ENCODE data around the gene SPEM2. TPM values are rescaled to one million over a fixed set of nuclear protein-coding genes. Genes with fewer than 3 reads are reported as not detected.
A peak's percentile ranks its signal among the peaks of the same experiment; 100 is the strongest.

Gene SPEM2
- total and polyA plus RNA-seq, 4 donors = not detected

DNA sequence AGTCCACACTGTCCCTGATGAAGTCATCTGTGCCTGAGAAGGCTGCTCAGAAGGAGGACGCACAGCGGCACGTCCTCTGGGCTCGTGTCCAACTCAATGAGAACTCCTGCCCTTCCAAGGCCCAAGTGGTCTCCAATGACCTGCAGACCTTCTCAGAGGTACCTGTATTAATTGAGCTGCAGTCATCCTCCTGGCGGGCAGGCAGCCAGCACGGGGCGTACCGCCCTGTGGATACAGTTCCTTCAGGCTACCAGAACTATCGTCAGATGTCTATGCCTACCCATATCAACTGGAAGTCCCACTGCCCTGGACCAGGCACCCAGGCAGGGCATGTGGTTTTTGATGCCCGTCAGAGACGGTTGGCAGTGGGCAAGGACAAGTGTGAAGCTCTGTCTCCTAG, 6.9 kb downstream of the SPEM2 start:
- no peak for DNase-seq (ENCODE audit: low spot score)
- H3K27ac ChIP-seq (ENCODE audit: low read depth in 1 of 2, low read length in 2 of 2) = no peak overlapping the region
- TF ChIP-seq FOXA1 (IDR thresholded peaks at IDR 0.05) (no peak), YY1 (IDR thresholded peaks at IDR 0.05) (no peak), RXRA (IDR thresholded peaks at IDR 0.05) (no peak), NR2F2 (IDR thresholded peaks at IDR 0.05) (no peak), RAD21 (IDR thresholded peaks at IDR 0.05) (no peak), HNF4A (conservative IDR thresholded peaks at IDR 0.05) (no peak), SP1 (IDR thresholded peaks at IDR 0.05) (no peak), GABPA (IDR thresholded peaks at IDR 0.05 in 1 of 2, conservative IDR thresholded peaks at IDR 0.05 in 1 of 2) (no peak), JUND (IDR thresholded peaks at IDR 0.05) (no peak)
- TF ChIP-seq, protein P1, sequence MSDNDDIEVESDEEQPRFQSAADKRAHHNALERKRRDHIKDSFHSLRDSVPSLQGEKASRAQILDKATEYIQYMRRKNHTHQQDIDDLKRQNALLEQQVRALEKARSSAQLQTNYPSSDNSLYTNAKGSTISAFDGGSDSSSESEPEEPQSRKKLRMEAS (IDR thresholded peaks at IDR 0.05) = no peak
- TF ChIP-seq, protein P2, sequence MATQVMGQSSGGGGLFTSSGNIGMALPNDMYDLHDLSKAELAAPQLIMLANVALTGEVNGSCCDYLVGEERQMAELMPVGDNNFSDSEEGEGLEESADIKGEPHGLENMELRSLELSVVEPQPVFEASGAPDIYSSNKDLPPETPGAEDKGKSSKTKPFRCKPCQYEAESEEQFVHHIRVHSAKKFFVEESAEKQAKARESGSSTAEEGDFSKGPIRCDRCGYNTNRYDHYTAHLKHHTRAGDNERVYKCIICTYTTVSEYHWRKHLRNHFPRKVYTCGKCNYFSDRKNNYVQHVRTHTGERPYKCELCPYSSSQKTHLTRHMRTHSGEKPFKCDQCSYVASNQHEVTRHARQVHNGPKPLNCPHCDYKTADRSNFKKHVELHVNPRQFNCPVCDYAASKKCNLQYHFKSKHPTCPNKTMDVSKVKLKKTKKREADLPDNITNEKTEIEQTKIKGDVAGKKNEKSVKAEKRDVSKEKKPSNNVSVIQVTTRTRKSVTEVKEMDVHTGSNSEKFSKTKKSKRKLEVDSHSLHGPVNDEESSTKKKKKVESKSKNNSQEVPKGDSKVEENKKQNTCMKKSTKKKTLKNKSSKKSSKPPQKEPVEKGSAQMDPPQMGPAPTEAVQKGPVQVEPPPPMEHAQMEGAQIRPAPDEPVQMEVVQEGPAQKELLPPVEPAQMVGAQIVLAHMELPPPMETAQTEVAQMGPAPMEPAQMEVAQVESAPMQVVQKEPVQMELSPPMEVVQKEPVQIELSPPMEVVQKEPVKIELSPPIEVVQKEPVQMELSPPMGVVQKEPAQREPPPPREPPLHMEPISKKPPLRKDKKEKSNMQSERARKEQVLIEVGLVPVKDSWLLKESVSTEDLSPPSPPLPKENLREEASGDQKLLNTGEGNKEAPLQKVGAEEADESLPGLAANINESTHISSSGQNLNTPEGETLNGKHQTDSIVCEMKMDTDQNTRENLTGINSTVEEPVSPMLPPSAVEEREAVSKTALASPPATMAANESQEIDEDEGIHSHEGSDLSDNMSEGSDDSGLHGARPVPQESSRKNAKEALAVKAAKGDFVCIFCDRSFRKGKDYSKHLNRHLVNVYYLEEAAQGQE (IDR thresholded peaks at IDR 0.05) = no peak
- TF ChIP-seq, protein P3, sequence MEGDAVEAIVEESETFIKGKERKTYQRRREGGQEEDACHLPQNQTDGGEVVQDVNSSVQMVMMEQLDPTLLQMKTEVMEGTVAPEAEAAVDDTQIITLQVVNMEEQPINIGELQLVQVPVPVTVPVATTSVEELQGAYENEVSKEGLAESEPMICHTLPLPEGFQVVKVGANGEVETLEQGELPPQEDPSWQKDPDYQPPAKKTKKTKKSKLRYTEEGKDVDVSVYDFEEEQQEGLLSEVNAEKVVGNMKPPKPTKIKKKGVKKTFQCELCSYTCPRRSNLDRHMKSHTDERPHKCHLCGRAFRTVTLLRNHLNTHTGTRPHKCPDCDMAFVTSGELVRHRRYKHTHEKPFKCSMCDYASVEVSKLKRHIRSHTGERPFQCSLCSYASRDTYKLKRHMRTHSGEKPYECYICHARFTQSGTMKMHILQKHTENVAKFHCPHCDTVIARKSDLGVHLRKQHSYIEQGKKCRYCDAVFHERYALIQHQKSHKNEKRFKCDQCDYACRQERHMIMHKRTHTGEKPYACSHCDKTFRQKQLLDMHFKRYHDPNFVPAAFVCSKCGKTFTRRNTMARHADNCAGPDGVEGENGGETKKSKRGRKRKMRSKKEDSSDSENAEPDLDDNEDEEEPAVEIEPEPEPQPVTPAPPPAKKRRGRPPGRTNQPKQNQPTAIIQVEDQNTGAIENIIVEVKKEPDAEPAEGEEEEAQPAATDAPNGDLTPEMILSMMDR (IDR thresholded peaks at IDR 0.05; ENCODE audit: low read depth, low read length, missing input control) = no peak
- TF ChIP-seq, protein P4, sequence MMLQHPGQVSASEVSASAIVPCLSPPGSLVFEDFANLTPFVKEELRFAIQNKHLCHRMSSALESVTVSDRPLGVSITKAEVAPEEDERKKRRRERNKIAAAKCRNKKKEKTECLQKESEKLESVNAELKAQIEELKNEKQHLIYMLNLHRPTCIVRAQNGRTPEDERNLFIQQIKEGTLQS (IDR thresholded peaks at IDR 0.05) = no peak
- no peak overlapping the region for H3K4me3 ChIP-seq (ENCODE audit: low read depth in 1 of 3, low read length in 3 of 3)
- no peaks in the 10 kb centered on the region for H3K27me3 ChIP-seq (ENCODE audit: control insufficient read depth in 4 of 4, insufficient read depth in 4 of 4, low read length in 3 of 4)
- WGBS = 95% methylated on average over 11 of the region's 11 CpGs
- no peak overlapping the region for H3K9ac ChIP-seq (ENCODE audit: low read depth in 1 of 2, low read length in 2 of 2)
- H3K9me3 ChIP-seq (ENCODE audit: control insufficient read depth in 4 of 4, low read length in 3 of 4) = no peaks in the 10 kb centered on the region
- H3K4me1 ChIP-seq (ENCODE audit: control insufficient read depth in 4 of 4, insufficient read depth in 4 of 4, low read length in 3 of 4) = peaks cover 8 to 23% (median 18%) of the 10 kb centered on the region in 4 donors
- no peaks in the 10 kb centered on the region for H3K36me3 ChIP-seq (ENCODE audit: control insufficient read depth in 4 of 4, insufficient read depth in 3 of 4, low read depth in 1 of 4, low read length in 3 of 4)

DNA sequence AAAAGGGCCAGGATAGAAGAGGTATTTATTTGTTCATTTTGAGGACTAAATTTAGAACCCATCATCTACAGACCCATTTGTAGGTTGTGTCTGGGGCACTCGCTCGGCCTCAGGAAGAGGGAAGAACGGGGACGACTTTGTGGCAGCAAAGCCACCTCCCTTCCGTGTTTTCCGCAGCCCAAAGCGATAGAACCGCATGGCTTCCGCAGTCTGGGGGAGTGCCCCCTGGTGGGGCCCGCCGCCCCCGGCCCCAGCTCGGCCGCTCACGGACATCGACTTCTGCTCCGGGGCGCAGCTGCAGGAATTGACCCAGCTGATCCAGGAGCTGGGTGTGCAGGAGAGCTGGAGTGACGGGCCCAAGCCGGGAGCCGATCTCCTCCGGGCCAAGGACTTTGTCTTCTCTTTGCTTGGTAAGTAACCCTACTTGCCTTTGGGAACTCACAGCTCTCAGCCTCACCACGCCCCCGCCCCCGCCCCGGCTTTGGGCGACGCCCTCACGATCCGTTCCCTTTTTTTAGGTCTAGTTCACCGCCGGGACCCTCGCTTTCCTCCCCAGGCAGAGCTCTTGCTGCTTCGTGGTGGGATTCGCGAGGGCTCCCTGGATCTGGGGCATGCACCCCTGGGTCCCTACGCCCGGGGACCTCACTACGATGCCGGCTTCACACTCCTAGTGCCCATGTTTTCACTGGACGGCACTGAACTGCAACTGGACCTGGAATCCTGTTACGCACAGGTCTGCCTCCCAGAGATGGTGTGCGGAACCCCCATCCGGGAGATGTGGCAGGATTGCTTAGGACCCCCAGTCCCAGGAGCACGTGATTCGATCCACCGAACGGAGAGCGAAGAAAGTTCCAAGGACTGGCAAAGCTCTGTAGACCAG, 10.5 kb downstream of the SPEM2 start:
- H3K27ac ChIP-seq (ENCODE audit: low read depth in 1 of 2, low read length in 2 of 2) = peak overlapping the region; percentile 53 to 69
- DNase-seq (ENCODE audit: low spot score) = peak; percentile 57
- peaks cover 20 to 45% (median 35%) of the 10 kb centered on the region in 4 donors for H3K4me1 ChIP-seq (ENCODE audit: control insufficient read depth in 4 of 4, insufficient read depth in 4 of 4, low read length in 3 of 4)
- no peaks in the 10 kb centered on the region for H3K9me3 ChIP-seq (ENCODE audit: control insufficient read depth in 4 of 4, low read length in 3 of 4)
- H3K36me3 ChIP-seq (ENCODE audit: control insufficient read depth in 4 of 4, insufficient read depth in 3 of 4, low read depth in 1 of 4, low read length in 3 of 4) = no peaks in the 10 kb centered on the region
- WGBS = 15% methylated on average over 49 of the region's 49 CpGs
- peak overlapping the region in 2 of 3 donors; percentile 52 to 83 for H3K4me3 ChIP-seq (ENCODE audit: low read depth in 1 of 3, low read length in 3 of 3)
- TF ChIP-seq RXRA (IDR thresholded peaks at IDR 0.05) (no peak), NR2F2 (IDR thresholded peaks at IDR 0.05) (no peak), HNF4G (IDR thresholded peaks at IDR 0.05) (no peak), FOXA1 (IDR thresholded peaks at IDR 0.05) (no peak), RAD21 (IDR thresholded peaks at IDR 0.05) (no peak)
- TF ChIP-seq, protein P1 (IDR thresholded peaks at IDR 0.05) = no peak
- TF ChIP-seq, protein P4 (IDR thresholded peaks at IDR 0.05) = no peak
- TF ChIP-seq, protein P3 (IDR thresholded peaks at IDR 0.05; ENCODE audit: low read depth, low read length, missing input control) = no peak
- H3K27me3 ChIP-seq (ENCODE audit: control insufficient read depth in 4 of 4, insufficient read depth in 4 of 4, low read length in 3 of 4) = peaks cover 0 to 3% (median 0%) of the 10 kb centered on the region in 4 donors
- H3K9ac ChIP-seq (ENCODE audit: low read depth in 1 of 2, low read length in 2 of 2) = peak overlapping the region; percentile 4 to 51
